HG02759 (cell line): ENCODE measurements around the gene GCLM.
"Not testable (repeated sequence)": the region's sequence is repeated elsewhere in the genome, so short reads cannot be mapped to it uniquely, and the experiment has no call there.

Experiments used
- ATAC-seq: cut with Tn5 transposase; IDR thresholded peaks from one replicate; pipeline ENCODE4 v1.9.1; 2021; ENCODE audit warnings: mild to moderate bottlenecking, moderate library complexity; ENCODE audit not compliant: unreplicated experiment

GCLM gene

GRCh38 chr1:93909146-93910050 is at the start of gene GCLM:
Gene GCLM (minus strand): TSS chr1:93909430. CDS start chr1:93909163, 267 bp downstream.
- ATAC-seq = peak; percentile 94

GRCh38 chr1:93958726-93959100 is 49.5 kb upstream of the GCLM start:
- no peak for ATAC-seq

GRCh38 chr1:93958032-93958725 is 48.9 kb upstream of the GCLM start:
- ATAC-seq = no peak

DNA sequence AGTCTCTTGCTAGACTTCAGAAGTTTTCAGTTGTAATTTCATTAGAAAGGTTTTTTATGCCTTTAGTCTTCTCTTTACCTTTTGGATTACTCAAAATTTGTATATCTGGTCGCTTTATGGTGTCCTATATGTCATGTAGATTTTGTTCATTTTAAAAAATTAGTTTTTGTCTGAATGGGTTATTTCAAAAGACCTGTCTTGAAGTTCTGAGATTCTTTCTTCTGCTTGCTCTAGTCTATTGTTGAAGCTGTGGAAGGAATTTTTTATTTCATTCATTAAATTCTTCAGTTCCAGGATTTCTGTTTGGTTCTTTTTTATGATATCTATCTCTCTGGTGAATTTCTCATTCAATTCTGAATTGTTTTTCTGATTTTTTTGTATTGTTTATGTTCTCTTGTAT is 46.5 kb upstream of the GCLM start:
- ATAC-seq = no peak

DNA sequence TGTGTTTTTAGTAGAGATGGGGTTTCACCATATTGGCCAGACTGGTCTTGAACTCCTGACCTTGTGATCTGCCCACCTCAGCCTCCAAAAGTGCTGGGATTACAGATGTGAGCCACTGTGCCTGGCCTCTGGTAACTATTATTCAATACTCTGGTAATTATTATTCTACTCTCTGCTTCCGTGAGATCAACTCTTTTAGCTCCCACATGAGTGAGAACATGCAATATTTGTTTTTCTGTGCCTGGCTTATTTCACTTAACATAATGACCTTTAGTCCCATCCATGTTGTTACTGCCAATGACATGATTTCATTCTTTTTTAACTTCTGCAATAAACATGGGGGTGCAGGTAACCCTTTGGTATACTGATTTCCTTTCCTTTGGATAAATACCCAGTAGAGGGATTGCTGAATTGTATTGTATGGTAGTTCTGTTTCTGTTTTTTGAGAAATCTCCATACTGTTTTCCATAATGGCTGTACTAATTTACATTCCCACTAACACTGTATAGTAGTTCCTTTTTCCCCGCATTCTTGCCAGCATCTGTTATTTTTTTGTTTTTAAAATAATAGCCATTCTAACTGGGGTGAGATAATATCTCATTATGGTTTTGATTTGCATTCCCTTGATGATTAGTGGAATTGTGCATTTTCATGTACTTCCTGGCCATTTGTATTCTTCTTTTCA is 37.9 kb upstream of the GCLM start:
- not testable (repeated sequence) for ATAC-seq

DNA sequence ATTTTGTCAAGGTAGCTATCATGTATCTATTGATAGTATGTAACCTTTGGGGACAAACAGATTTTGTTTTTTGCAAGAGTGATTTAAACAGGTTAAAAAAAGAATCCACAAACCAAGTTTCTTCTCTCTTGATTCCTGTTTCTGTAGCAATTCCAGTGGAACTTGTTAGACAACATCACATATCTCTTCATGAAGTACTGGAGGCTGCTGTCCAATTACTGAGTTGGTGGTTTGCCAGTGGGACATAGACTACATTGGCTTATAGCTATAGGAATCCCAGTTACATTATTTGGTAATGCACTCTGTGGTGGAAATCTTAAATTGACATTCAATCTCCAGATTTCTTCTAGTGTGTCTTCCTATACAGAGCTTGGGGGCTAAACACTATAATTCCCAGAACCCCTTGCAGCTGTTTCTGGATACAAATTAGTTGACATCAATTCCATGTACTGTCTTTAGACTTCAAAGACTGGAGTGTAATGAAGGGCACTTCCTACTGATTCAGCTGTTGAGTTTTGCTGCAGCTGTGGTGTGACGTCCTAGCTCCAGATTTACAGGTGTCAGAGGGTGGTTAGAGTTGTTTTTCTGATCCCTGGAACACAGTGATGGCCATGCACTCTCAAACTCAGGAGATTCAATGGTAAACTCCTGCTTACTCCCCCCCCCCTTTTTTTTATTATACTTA is 29.4 kb upstream of the GCLM start:
- no peak for ATAC-seq

GRCh38 chr1:93937997-93938396 is 28.8 kb upstream of the GCLM start:
- ATAC-seq = no peak

DNA sequence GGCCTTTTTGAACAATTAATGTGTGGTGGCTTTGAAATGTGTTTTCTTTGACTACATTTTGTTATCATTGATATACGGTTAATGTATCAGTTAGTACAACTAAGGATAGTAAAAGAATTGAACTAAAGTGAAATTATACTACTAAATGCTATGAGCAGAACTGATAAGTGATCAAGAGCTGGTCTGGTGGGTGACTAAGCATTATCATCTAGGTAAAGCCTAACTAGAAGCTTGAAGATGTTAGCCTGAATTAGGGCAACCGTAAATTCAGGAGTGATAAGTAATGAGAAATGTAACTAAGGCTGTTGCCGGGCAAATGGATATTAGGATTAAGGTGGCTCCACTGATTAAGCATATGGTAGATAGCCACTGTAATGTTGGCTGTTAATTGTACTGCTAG is 16.0 kb upstream of the GCLM start:
- ATAC-seq = no peak

DNA sequence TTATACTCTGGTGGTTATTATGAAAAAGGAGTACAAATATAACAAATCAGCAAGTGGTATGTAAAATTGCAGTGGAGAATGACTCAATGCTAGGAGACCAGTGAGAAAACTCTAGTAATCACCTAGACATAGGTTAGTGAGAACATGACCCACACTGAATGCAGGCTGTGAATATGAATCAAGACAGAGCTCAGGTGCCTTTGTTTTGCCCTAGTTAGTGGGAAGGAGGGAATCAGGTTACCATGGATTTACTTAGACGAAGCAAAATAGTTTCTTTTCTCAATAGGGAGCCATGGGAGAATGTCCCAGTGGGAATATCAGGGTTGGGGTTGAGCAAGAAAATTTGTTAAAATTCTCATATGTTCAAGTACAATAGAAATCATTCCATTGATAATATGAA is 10.6 kb upstream of the GCLM start:
- no peak for ATAC-seq

DNA sequence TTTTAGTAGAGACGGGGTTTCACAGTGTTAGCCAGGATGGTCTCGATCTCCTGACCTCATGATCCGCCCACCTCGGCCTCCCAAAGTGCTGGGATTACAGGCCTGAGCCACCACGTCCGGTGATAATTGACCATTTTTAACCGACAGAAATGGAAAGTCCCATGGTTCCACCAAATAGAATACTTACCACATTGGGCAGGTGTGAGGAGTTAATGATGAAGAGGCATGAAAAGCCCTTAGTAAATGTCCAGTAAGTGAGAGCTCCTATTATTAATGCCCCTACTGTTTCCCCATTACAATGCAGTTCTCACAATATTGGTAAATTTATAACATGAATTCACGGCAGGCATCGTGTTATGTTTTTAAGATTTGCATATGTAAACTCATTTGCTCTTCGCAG is 8.1 kb upstream of the GCLM start:
- ATAC-seq = no peak

DNA sequence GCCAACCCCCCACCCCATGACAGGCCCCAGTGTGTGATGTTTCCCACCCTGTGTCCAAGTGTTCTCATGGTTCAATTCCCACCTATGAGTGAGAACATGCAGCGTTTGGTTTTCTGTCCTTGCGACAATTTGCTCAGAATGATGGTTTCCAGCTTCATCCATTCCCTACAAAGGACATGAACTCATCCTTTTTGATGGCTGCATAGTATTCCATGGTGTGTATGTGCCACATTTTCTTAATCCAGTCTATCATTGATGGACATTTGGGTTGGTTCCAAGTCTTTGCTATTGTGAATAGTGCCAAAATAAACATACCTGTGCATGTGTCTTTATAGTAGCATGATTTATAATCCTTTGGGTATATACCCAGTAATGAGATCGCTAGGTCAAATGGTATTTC is 1.6 kb upstream of the GCLM start:
- not testable (repeated sequence) for ATAC-seq

DNA sequence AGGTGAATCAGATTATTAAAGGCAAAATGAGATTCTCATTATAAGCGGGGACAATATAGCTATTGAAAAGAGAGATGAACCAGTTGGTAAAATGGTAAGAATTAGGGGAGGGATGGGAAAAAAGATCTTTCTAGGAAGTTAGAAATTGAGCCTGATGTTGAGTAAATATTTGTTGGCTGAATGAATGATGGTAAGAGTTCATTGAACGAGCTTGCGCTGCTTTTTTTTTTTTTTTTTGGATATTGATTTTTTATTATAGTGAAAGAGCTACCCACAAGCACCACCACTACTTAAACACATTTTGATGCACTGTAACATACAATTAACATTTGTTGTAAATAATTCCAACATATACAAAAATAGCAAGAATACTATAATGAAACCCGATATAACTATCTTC is 1.1 kb upstream of the GCLM start:
- ATAC-seq = no peak

- ATAC-seq = peak; percentile 45
Observed at GRCh38 chr1:93908394-93909145, 660 bp downstream of the GCLM start.

DNA sequence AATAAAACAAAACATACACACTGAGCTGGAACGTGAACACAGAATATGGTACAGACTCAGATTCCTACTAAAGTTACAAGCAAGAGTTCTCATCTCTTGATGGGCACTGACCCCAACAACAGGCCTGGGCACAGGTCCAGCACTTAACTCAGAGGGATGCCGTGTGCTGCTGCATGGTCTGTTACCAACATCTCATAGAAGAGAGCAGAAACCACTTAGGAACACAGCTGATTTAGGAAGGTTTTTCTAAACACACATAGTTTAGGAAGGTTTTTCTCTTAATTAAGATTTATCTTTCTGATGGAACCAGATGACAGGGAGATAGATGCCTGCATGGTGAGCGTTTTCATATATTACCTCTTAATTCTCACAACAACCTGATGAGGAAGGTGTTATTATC is 1.5 kb downstream of the GCLM start:
- no peak for ATAC-seq

- no peak for ATAC-seq
Observed at GRCh38 chr1:93906480-93906879, 2.8 kb downstream of the GCLM start.

- no peak for ATAC-seq
Observed at GRCh38 chr1:93905734-93906133, 3.5 kb downstream of the GCLM start.

DNA sequence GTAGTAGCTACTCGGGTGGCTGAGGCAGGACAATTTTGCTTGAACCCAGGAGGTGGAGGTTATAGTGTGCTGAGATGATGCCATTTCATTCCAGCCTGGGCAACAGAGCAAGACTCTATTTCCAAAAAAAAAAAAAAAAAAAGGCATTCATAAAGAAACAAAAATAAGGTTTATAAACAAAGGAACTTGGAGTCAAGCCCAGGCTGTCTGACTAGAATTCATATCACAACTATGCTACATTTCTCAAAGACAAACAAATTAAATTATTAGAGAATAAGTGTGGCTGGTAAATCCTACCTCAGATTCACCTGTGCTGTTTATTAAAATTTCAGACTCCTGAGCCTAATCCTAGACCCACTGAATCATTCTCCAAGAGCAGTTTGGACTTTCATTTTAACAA is 4.2 kb downstream of the GCLM start:
- no peak for ATAC-seq

- ATAC-seq = no peak
Observed at GRCh38 chr1:93904228-93904627, 5.0 kb downstream of the GCLM start.

GRCh38 chr1:93900723-93901504 is 8.3 kb downstream of the GCLM start:
- no peak for ATAC-seq
